Erythroblast (primary cell): ENCODE data around the gene ACY1.

Experiments used
- GATA1 ChIP-seq: IDR thresholded peaks from 2 replicates; pipeline ENCODE4 v1.6.1; 2011; ENCODE audit warnings: low read depth, mild to moderate bottlenecking, control low read depth, low read length, moderate library complexity
- POLR2A ChIP-seq: IDR thresholded peaks from 2 replicates; pipeline ENCODE4 v1.6.1; 2011; ENCODE audit warnings: mild to moderate bottlenecking, low read length

DNA sequence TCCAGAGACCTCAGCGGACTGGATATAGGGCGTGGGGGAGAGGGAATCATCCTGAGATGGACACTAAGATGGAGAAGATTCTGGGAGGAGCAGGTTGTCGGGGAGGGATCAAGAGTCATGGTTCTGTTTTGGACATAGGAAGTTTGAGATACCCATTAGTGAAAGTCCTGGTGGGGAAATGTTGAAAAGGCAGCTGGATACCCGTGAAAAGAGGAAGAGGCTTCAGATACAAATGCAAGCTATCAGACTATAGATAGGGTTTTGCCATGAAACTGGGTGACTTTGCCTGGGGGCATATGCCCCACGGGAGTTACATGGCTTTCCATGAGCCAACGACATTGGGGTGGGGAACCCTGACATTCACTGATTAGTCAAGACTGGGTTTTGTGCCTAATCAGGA lies 29.2 kb upstream of the ACY1 start:
- TF ChIP-seq POLR2A (no peak), GATA1 (no peak)
